Sigmoid colon (tissue), 7 donors: Measurements from ENCODE around the gene MDGA2. TPM values are rescaled to one million over a fixed set of nuclear protein-coding genes. Genes with fewer than 3 reads are reported as not detected.

Experiments
- DNase-seq: peaks from one replicate; pipeline ENCODE4 v3.0.0-alpha.2; 2019
- H3K27ac ChIP-seq, 4 donors: fragments of 200-600 bp; sonication (generic); one replicate each; pipeline ENCODE4 v1.5.1; 2016 to 2019; ENCODE audit warnings: mild to moderate bottlenecking in 1 of 4
- H3K27me3 ChIP-seq, 3 donors: fragments of 200-600 bp; sonication (generic); one replicate each; pipeline ENCODE4 v1.5.1; 2019; ENCODE audit warnings: mild to moderate bottlenecking in 1 of 3
- H3K36me3 ChIP-seq, 4 donors: fragments of 200-600 bp; sonication (generic); one replicate each; pipeline ENCODE4 v1.5.1; 2016 to 2019
- H3K4me1 ChIP-seq, 4 donors: fragments of 200-600 bp; sonication (generic); one replicate each; pipeline ENCODE4 v1.5.1; 2017 to 2019
- H3K4me3 ChIP-seq, 4 donors: fragments of 200-600 bp; sonication (generic); one replicate each; pipeline ENCODE4 v1.5.1; 2017 to 2019; ENCODE audit warnings: mild to moderate bottlenecking in 2 of 4, moderate library complexity in 1 of 4
- H3K9me3 ChIP-seq, 4 donors: fragments of 200-600 bp in 3 of 4; sonication (generic) in 3 of 4; one replicate each; pipeline versions ENCODE4 v1.5.1 to v1.6.1; 2013 to 2019
- CTCF ChIP-seq, 4 experiments: fragments of 450-650 bp in 3 of 4; fragments of 200-600 bp in 1 of 4; IDR thresholded peaks; one replicate each; pipeline ENCODE4 v1.5.1; 2016 to 2019; ENCODE audit warnings: antibody characterized with exemption in 4 of 4, mild to moderate bottlenecking in 3 of 4, moderate library complexity in 2 of 4
- EP300 ChIP-seq, 4 donors: sonication (generic); formaldehyde crosslinking; IDR thresholded peaks; one replicate each; pipeline ENCODE4 v1.6.1; 2017; ENCODE audit warnings: antibody characterized with exemption in 4 of 4
- POLR2A ChIP-seq, 2 donors: fragments of 450-650 bp; IDR thresholded peaks; one replicate each; pipeline ENCODE4 v1.6.1; 2016; ENCODE audit warnings: antibody characterized with exemption in 2 of 2, mild to moderate bottlenecking in 2 of 2, moderate library complexity in 2 of 2
- POLR2AphosphoS5 ChIP-seq, 4 donors: sonication (generic); formaldehyde crosslinking; IDR thresholded peaks; one replicate each; pipeline ENCODE4 v1.6.1; 2017; ENCODE audit warnings: antibody characterized with exemption in 4 of 4
- WGBS, 2 donors: extraction: QIAGEN DNeasy Blood & Tissue Kit; methylation state at CpG; one replicate each; pipeline ENCODE4 v1.1.7; 2013; 5-methylcytosine and 5-hydroxymethylcytosine counted together
- intact Hi-C: fragments of 100-400 bp; cut with DNase I; formaldehyde crosslinking; loops from one replicate; pipeline ENCODE4 v1.15.1; 2023
- polyA plus RNA-seq, 3 donors: library from polyadenylated mRNA; stranded (reverse); fragments of 200-250 nt; gene quantifications; one replicate each; pipeline ENCODE4 v1.2.3, GENCODE V29; 2013
- total RNA-seq, 4 donors: library from RNA; depleted of rRNA; stranded (reverse); fragments of >200 nt; gene quantifications; one replicate each; pipeline ENCODE4 v1.1.0, GENCODE V29; 2016
- donor health status: healthy with polysubstance abuse.
- donor health status: Bipolar disorder and iron deficiency.
- donor health status: healthy.

MDGA2 gene
- total and polyA plus RNA-seq, 7 donors, result under 0.01 to 1.2 (median 0.33) TPM; not detected in 2

DNA sequence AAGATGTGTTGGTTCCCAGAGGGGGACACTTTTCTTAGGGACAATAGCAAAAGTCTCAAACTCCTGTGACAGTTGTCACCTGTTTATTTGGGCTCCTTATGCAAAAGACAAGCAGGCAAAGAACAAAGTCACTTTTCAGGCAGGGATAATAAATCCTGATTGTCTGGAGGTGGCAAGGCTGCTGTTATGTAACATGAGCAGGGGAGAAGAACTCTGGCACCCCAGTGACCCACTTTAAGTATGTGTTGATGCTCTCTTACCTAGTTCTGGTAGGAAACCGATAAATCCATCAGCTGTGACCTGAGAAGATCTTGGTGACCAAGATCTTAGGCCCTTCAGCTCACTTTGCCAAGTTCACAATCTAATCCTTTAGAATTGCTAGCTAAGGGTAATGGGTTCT lies 17.4 kb downstream of the MDGA2 start:
- no peaks in the 10 kb centered on the region for H3K36me3 ChIP-seq
- H3K4me3 ChIP-seq, result no peak overlapping the region
- no peak overlapping the region for H3K27ac ChIP-seq
- WGBS, 2 donors, result 81 to 91% methylated on average over 1 of the region's 1 CpG
- no peak for DNase-seq
- TF ChIP-seq POLR2A (IDR thresholded peaks at IDR 0.05), result no peak
- no peak for TF ChIP-seq EP300 (IDR thresholded peaks at IDR 0.05)
- TF ChIP-seq POLR2AphosphoS5 (IDR thresholded peaks at IDR 0.05), result no peak
- no peak for TF ChIP-seq CTCF (IDR thresholded peaks at IDR 0.05)
- H3K4me1 ChIP-seq, result no peaks in the 10 kb centered on the region
- intact Hi-C loops, result no loop called here
- no peaks in the 10 kb centered on the region for H3K9me3 ChIP-seq
- H3K27me3 ChIP-seq, result no peaks in the 10 kb centered on the region

DNA sequence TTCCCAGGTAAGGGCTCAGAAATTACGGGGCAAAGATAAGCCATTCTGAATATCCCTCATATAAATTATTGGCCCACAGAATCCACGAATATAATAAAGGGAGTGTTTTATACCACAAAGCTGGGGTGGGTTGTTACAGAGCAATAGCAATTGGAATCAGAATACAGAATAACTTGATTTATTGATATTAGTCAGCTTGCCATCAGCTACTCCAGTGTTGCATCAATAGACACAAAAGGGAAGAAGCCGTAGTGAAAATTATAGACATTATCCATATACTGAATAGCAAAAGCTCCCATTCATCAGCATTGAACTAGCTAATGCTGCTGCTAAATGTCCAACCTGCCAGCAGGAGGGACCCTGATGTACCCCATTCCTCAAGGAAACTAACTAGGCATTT lies 18.3 kb downstream of the MDGA2 start:
- Histone ChIP-seq H3K27ac (no peak overlapping the region), H3K36me3 (no peaks in the 10 kb centered on the region), H3K4me3 (no peak overlapping the region), H3K4me1 (no peaks in the 10 kb centered on the region), H3K9me3 (no peaks in the 10 kb centered on the region), H3K27me3 (no peaks in the 10 kb centered on the region)
- TF ChIP-seq EP300 (IDR thresholded peaks at IDR 0.05) (no peak), CTCF (IDR thresholded peaks at IDR 0.05) (no peak), POLR2A (IDR thresholded peaks at IDR 0.05) (no peak), POLR2AphosphoS5 (IDR thresholded peaks at IDR 0.05) (no peak)
- intact Hi-C loops, result no loop called here
- DNase-seq, result no peak
- 77 to 89% methylated on average over 3 of the region's 3 CpGs for WGBS, 2 donors

DNA sequence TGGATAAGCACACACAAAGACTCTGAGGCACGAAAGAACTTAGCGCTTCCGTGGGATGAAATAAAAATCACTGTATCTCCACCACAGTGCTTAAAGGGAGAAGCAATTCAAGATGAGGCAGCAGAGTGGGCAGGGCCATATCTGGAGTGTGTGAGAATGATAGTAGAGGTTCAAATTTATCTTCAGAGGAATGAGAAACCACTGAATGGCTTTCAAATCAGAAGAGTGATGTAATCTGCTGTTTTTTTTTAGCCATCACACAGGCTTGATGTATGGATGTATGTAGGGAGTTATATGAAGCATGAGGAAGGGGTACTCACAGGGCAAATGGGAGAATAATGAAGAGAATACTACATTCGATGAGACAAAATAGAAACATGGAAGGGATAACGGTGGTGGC lies 24.1 kb downstream of the MDGA2 start:
- TF ChIP-seq POLR2A (IDR thresholded peaks at IDR 0.05), result no peak
- TF ChIP-seq EP300 (IDR thresholded peaks at IDR 0.05), result no peak
- TF ChIP-seq CTCF (IDR thresholded peaks at IDR 0.05), result no peak
- no peak for TF ChIP-seq POLR2AphosphoS5 (IDR thresholded peaks at IDR 0.05)
- H3K27ac ChIP-seq, result no peak overlapping the region
- H3K9me3 ChIP-seq, result no peaks in the 10 kb centered on the region
- intact Hi-C loops, result no loop called here
- H3K4me3 ChIP-seq, result no peak overlapping the region
- 80 to 89% methylated on average over 5 of the region's 5 CpGs for WGBS, 2 donors
- no peaks in the 10 kb centered on the region for H3K27me3 ChIP-seq
- H3K36me3 ChIP-seq, result no peaks in the 10 kb centered on the region
- no peak for DNase-seq
- H3K4me1 ChIP-seq, result peaks cover 0 to 5% (median 0%) of the 10 kb centered on the region in 4 donors

GRCh38 chr14:47637753-47638152 lies 37.7 kb downstream of the MDGA2 start:
- Histone ChIP-seq H3K27me3 (no peaks in the 10 kb centered on the region), H3K36me3 (no peaks in the 10 kb centered on the region), H3K4me1 (no peaks in the 10 kb centered on the region), H3K4me3 (no peak overlapping the region), H3K27ac (no peak overlapping the region), H3K9me3 (no peaks in the 10 kb centered on the region)
- DNase-seq, result no peak
- intact Hi-C loops, result no loop called here
- TF ChIP-seq POLR2AphosphoS5 (IDR thresholded peaks at IDR 0.05) (no peak), EP300 (IDR thresholded peaks at IDR 0.05) (no peak), CTCF (IDR thresholded peaks at IDR 0.05) (no peak), POLR2A (IDR thresholded peaks at IDR 0.05) (no peak)
- WGBS, 2 donors, result 83 to 89% methylated on average over 3 of the region's 3 CpGs
